ENCODE results near the gene NKAPD1.
"Not testable (repeated sequence)": the region's sequence is repeated elsewhere in the genome, so short reads cannot be mapped to it uniquely, and the experiment has no call there.

The NKAPD1 gene, protein sequence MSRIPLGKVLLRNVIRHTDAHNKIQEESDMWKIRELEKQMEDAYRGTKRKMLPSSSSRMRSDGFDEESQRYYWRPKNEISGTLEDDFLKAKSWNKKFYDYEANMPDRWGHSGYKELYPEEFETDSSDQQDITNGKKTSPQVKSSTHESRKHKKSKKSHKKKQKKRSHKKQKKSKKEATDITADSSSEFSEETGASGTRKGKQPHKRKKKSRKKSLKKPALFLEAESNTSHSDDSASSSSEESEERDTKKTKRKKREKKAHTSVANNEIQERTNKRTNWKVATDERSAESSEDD

DNA sequence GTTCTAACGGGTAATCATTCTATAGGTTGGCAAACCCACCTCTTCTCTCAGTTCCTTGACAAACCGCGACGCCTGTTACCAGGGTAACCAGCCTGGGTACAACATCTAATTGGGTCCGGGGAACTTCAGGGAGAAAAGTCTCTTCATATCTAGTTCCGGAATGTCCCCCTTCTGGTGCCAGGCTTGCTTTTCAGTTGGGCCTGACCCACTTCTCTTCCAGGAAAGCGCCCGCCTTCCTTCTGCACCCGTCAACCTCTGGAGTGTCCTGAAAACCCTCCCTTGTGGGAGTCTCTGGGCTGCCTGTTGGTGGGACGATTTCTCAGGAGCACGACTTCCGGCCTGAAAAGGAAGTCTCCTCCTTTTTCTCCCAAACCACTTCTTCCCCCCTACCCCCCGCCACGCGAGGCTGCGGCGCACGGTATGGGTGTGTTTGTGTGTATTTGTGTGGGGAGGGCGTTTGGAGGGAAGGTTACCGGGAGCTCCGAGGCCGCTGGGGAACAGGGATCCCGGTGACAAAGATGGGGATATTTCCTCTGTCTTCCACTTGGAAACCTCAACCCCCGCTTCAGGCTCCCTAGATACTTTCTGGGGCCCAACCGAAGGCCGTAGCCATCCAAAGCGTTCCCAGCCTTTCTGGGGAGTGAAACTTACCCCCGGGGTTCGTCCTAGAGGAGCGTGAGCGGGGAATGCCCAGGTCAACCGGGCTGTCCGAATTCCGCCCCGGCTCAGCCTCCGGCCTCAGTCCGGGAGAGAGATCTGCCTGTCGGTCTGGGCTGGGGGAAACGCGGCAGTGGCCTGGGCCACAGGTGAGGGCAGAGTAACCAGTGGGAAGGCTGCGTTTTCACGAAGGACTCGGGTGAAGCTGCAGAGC lies at the start of gene NKAPD1, which contains the start of gene PIH1D2:
Gene NKAPD1 (plus strand): TSS at position 359 of the 871 bp plus-strand sequence. CDS start 1,276 bp downstream, outside the sequence.
Gene PIH1D2 (minus strand): TSS at position 77 of the 871 bp plus-strand sequence. CDS start 843 bp downstream, outside the sequence.
- Mint-ChIP-seq H3K27me3 (no peaks in the 10 kb centered on the region), H3K36me3 (peaks cover 12% of the 10 kb centered on the region), H3K27ac (peak within 1 kb of the TSS; percentile 99), H3K4me3 (peak within 1 kb of the TSS; percentile 97), H3K9me3 (no peaks in the 10 kb centered on the region), H3K4me1 (peaks cover 34% of the 10 kb centered on the region)

DNA sequence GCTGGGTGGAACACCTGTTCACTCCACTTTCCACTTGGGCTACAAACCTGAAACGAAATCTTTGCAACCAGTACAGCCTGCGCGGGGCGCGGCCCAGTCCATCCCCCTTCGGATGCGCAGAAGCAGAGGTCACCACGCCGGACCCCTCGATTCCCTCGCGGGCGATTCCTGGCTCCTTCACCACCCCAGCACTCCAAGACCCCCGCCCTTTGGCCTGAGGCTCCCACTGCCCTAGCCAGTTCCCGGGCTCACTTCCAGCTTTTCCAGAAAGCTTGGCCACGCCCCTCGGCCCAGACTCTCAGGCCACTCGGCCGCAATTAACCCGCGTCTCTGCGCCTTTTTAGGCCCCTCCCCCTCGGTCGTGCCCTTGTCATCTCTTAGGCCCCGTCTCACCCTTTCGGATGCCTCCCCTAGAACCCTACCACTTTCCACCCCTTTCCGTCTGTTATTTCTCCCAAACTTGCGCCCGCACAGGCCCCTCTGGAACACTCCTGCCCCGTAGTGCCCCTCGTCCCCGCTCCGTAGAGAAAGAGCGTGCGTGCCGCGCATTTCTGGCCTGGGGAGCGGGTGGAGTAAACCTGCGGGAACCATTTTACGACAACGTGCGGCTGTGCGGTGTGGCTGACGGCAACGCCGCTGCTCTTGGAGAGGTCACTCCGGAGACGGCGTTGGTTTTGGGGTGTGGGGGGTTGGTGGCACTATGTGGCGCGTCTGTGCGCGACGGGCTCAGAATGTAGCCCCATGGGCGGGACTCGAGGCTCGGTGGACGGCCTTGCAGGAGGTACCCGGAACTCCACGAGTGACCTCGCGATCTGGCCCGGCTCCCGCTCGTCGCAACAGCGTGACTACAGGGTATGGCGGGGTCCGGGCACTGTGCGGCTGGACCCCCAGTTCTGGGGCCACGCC lies 49.1 kb upstream of the NKAPD1 start, which contains the start of gene DLAT:
Gene DLAT (plus strand): TSS at position 636 of the 906 bp plus-strand sequence. CDS start 65 bp downstream, at position 701.
- peaks cover 31% of the 10 kb centered on the region for H3K4me1 Mint-ChIP-seq

DNA sequence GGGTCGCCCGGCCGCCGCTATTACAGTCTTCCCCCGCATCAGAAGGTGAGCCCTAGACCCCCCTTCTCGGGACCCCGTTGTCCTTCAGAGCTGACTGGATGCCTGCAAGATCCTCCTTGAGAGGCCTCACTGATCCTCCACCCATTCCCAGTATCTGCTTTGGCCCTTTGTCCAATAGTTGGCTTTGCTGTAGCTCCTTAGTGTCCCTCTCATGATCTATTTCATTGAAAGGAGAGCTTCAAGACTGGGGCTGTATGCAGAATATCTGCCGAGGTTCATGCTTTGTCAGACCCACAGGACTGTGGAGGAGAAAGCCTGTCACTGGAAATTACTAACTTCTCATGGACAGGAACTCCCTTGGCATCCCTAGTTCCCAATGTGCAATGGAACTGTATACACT lies 48.4 kb upstream of the NKAPD1 start:
- peaks cover 34% of the 10 kb centered on the region for H3K4me1 Mint-ChIP-seq
- H3K4me3 Mint-ChIP-seq, result peak overlapping the region; percentile 100
- H3K36me3 Mint-ChIP-seq, result peaks cover 11% of the 10 kb centered on the region
- no peaks in the 10 kb centered on the region for H3K27me3 Mint-ChIP-seq
- H3K9me3 Mint-ChIP-seq, result no peaks in the 10 kb centered on the region
- H3K27ac Mint-ChIP-seq, result peak overlapping the region; percentile 100

More for the DNA sequence above, 49.1 kb upstream of the NKAPD1 start, which contains the start of gene DLAT:
- Mint-ChIP-seq H3K36me3 (peaks cover 8% of the 10 kb centered on the region), H3K4me3 (peak within 1 kb of the TSS; percentile 100), H3K27ac (peak within 1 kb of the TSS; percentile 100), H3K9me3 (no peaks in the 10 kb centered on the region), H3K27me3 (no peaks in the 10 kb centered on the region)

DNA sequence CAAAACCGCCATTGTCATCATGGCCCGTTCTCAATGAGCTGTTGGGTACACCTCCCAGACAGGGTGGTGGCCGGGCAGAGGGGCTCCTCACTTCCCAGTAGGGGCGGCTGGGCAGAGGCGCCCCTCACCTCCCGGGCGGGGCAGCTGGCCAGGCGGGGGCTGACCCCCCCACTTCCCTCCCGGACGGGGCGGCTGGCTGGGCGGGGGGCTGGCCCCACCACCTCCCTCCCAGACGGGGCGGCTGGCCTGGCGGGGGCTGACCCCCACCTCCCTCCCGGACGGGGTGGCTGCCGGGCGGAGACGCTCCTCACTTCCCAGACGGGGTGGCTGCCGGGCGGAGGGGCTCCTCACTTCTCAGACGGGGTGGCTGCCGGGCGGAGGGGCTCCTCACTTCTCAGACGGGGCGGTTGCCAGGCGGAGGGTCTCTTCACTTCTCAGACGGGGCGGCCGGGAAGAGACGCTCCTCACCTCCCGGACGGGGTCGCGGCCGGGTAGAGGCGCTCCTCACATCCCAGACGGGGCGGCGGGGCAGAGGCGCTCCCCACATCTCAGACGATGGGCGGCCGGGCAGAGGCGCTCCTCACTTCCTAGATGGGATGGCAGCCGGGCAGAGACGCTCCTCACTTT lies 47.2 kb upstream of the NKAPD1 start:
- not testable (repeated sequence) for H3K27ac Mint-ChIP-seq, H3K4me3 Mint-ChIP-seq, H3K27me3 Mint-ChIP-seq, H3K9me3 Mint-ChIP-seq
- Mint-ChIP-seq H3K36me3 (peaks cover 11% of the 10 kb centered on the region), H3K4me1 (peaks cover 34% of the 10 kb centered on the region)

DNA sequence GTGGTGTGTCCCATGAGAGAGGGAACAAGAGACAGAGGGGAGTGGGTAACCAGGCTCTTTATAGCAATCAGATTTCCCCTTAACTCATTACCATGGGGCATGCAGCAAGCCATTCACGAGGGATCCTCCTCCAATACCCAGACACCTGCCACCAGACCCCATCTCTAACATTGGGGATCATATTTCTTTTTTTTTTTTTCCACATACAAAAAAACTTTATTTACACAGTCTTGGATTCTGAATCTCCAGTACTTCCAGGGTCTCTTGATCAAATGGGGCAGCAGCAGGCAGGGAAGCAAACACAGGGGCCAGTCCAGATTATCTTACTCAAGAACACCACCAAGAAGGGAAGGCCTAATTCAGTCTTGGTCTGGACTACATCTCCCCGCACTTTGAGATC lies 44.6 kb upstream of the NKAPD1 start:
- Mint-ChIP-seq H3K4me3 (no peak overlapping the region), H3K4me1 (peaks cover 20% of the 10 kb centered on the region), H3K36me3 (peaks cover 17% of the 10 kb centered on the region), H3K9me3 (no peaks in the 10 kb centered on the region), H3K27ac (peak overlapping the region; percentile 9), H3K27me3 (no peaks in the 10 kb centered on the region)

DNA sequence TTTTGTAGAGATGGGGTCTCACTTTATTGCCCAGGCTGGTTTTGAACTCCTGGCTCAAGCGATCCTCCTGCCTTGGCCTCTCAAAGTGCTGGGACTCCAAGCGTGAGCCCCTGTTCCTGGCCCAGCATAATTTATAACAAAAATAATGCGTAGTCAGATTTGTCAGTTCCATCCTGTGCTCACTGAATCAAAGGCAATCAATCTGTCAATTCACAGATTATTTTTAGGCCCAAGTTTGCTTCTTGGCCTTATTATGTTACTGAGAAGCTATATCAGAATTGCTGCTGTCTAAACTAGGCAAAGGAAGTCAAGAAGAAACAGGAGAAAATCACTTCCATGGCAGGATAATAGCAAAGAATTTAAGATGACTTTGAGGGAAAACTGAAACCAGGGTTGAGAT lies 40.2 kb upstream of the NKAPD1 start:
- Mint-ChIP-seq H3K9me3 (no peaks in the 10 kb centered on the region), H3K4me1 (peaks cover 11% of the 10 kb centered on the region), H3K27me3 (no peaks in the 10 kb centered on the region), H3K27ac (no peak overlapping the region), H3K36me3 (peaks cover 16% of the 10 kb centered on the region), H3K4me3 (no peak overlapping the region)

DNA sequence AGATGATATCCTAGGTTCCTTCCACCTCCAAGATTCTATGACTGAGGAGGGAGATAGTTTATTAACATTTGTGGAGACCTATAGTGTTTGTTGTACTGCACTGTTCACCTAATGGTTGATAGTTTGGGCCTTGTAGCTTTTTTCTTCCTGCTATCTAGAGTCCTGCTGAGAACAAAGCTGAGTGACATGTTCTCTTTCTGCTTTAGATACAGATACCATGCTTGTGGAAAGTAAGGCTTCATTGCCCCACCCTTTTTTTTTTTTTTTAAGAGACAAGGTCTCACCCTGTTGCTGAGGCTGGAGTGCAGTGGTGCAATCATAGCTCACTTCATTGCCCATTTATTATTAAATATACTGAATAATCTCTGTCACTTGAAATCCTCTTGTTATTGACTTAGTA lies 36.6 kb upstream of the NKAPD1 start:
- Mint-ChIP-seq H3K27me3 (no peaks in the 10 kb centered on the region), H3K27ac (no peak overlapping the region), H3K9me3 (no peaks in the 10 kb centered on the region), H3K4me1 (peaks cover 20% of the 10 kb centered on the region), H3K4me3 (no peak overlapping the region), H3K36me3 (peaks cover 19% of the 10 kb centered on the region)

DNA sequence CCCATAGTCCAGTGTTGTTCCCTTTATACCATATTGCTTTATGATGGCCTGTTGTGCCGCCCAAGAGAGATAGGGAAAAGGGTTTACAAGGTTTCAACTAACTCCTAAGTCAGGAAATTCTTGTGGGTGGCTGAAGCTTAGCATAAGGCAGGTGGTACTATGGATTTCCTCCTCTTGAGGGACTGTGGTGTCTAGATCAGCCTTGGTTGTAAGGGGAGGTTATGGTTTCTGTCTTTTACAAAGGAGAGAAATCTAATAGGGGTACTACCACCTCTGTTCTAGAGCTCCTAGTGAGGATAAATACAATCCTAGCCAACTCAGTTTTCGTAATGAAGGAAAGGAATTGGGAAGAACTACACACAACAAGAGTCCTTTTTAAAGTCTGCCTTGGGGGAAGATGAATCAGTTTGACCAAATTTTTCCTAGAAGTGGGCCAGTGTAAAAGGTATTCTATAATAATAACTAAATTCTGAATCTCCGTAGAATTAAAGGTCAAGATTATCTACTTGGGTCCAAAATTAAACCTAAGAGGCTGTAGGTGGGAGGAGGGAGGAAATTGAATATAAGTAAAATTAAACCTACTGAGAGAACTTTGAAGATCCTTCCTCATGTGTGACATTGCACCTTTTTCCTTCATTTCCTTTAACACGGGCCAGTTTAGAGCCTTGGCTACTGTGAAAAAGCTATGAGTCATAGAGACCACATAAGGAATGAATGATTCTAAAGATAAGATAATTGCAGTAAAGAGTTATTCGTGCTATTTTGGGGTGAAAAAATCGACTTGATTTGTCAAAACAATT lies 31.7 kb upstream of the NKAPD1 start:
- H3K4me3 Mint-ChIP-seq, result no peak overlapping the region
- peaks cover 29% of the 10 kb centered on the region for H3K4me1 Mint-ChIP-seq
- H3K27ac Mint-ChIP-seq, result peak overlapping the region; percentile 17
- H3K9me3 Mint-ChIP-seq, result no peaks in the 10 kb centered on the region
- H3K27me3 Mint-ChIP-seq, result no peaks in the 10 kb centered on the region
- H3K36me3 Mint-ChIP-seq, result peaks cover 35% of the 10 kb centered on the region

DNA sequence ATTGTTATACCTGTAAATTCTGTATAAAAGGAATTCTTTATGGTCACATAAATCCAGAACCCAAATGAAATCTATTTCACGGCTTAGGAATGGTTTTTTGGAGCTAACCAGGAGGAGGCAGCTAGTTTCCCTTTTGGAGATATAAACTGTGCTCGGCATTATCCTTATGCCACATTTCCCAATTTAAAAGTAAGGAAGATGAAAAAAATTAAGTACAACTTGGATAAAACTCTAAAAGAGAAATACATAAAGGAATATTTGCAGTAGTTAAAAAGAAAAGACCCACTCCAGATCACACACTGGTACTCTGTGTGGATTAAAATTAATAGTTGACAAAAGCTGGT lies 31.2 kb upstream of the NKAPD1 start:
- H3K27me3 Mint-ChIP-seq, result no peaks in the 10 kb centered on the region
- H3K27ac Mint-ChIP-seq, result peak overlapping the region; percentile 17
- peaks cover 36% of the 10 kb centered on the region for H3K36me3 Mint-ChIP-seq
- no peak overlapping the region for H3K4me3 Mint-ChIP-seq
- H3K4me1 Mint-ChIP-seq, result peaks cover 35% of the 10 kb centered on the region
- H3K9me3 Mint-ChIP-seq, result no peaks in the 10 kb centered on the region

DNA sequence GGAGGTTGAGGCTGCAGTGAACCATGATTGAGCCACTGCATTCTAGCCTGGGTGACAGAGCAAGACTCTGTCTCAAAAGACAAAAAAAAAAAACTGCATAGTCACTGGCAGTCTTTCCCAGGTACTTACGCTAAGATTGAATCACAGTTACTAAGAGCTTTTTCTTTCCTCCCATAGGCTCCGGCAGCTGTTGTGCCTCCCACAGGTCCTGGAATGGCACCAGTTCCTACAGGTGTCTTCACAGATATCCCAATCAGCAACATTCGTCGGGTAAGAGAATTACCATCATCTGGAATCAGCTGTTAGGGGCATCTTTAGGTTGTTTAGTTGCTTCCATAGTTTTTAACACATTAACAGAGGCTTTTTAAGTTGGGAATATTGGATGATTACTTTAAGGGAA lies 29.1 kb upstream of the NKAPD1 start:
- Mint-ChIP-seq H3K27ac (no peak overlapping the region), H3K4me1 (peaks cover 48% of the 10 kb centered on the region), H3K9me3 (no peaks in the 10 kb centered on the region), H3K4me3 (no peak overlapping the region), H3K27me3 (no peaks in the 10 kb centered on the region), H3K36me3 (peaks cover 44% of the 10 kb centered on the region)

DNA sequence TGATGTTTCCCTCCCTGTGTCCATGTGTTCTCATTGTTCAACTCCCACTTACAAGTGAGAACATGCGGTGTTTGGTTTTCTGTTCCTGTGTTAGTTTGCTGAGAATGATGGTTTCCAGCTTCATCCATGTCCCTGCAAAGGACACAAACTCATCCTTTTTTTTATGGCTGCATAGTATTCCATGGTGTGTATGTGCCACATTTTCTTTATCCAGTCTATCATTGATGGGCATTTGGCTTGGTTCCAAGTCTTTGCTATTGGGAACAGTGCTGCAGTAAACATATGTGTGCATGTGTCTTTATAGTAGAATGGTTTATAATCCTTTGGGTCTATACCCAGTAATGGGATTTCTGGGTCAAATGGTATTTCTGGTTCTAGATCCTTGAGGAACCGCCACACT lies 27.5 kb upstream of the NKAPD1 start:
- H3K4me3 Mint-ChIP-seq, H3K27me3 Mint-ChIP-seq, H3K27ac Mint-ChIP-seq, H3K9me3 Mint-ChIP-seq: not testable (repeated sequence)
- Mint-ChIP-seq H3K4me1 (peaks cover 47% of the 10 kb centered on the region), H3K36me3 (peaks cover 45% of the 10 kb centered on the region)

DNA sequence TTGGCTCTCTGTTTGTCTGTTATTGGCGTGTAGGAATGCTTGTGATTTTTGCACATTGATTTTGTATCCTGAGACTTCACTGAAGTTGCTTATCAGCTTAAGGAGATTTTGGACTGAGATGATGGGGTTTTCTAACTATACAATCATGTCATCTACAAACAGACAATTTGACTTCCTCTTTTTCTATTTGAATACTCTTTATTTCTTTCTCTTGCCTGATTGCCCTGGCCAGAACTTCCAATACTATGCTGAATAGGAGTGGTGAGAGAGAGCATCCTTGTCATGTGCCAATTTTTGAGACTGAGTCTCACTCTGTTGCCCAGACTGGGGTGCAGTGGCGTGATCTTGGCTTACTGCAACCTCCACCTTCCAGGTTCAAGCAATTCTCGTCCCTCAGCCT lies 25.8 kb upstream of the NKAPD1 start:
- Mint-ChIP-seq H3K36me3 (peaks cover 49% of the 10 kb centered on the region), H3K4me1 (peaks cover 39% of the 10 kb centered on the region)
- H3K27ac Mint-ChIP-seq, H3K27me3 Mint-ChIP-seq, H3K4me3 Mint-ChIP-seq, H3K9me3 Mint-ChIP-seq: not testable (repeated sequence)

DNA sequence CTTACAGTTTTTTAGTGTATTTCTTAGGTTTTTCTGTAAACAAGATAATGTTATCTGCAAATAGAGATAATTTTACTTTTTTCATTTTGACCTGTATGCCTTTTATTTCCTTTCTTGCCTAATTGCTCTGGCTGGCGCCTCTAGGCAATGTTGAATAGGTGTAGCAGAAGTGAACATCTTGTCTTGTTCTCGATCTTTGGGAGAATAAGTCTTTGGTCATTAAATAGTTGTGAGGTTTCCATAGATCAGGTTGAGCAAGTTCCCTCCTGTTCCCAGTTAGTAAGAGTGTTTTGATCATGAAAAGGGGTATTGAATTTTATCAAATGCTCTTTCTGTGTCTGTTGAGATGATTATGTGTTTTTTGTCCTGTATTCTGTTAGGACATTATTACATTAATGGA lies 24.3 kb upstream of the NKAPD1 start:
- H3K27me3 Mint-ChIP-seq, result no peaks in the 10 kb centered on the region
- no peak overlapping the region for H3K4me3 Mint-ChIP-seq
- peaks cover 39% of the 10 kb centered on the region for H3K4me1 Mint-ChIP-seq
- H3K27ac Mint-ChIP-seq, result no peak overlapping the region
- H3K9me3 Mint-ChIP-seq, result no peaks in the 10 kb centered on the region
- H3K36me3 Mint-ChIP-seq, result peaks cover 47% of the 10 kb centered on the region

DNA sequence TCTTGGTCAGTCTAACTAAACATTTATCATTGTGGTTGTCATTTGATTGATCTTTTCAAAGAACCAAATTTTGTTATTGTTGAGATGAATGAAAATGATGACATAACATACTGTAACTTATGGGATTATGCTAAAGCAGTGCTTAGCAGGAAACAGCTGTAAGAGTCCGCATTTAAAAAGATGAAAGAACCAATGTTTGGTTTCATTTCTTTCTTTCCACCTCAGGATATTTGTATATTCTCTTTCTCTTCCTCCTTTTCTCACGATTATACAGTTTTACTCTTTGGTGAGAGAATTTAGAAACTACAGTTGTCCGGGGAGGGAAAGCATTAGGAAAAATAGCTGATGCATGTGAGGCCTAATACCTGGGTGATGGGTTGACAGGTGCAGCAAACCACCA lies 23.4 kb upstream of the NKAPD1 start:
- no peak overlapping the region for H3K27ac Mint-ChIP-seq
- no peak overlapping the region for H3K4me3 Mint-ChIP-seq
- H3K9me3 Mint-ChIP-seq, result no peaks in the 10 kb centered on the region
- peaks cover 42% of the 10 kb centered on the region for H3K36me3 Mint-ChIP-seq
- no peaks in the 10 kb centered on the region for H3K27me3 Mint-ChIP-seq
- peaks cover 39% of the 10 kb centered on the region for H3K4me1 Mint-ChIP-seq
